Left kidney (tissue), 8 donors: ENCODE results near the gene SLITRK4. TPM values are rescaled to one million over a fixed set of nuclear protein-coding genes. Genes with fewer than 3 reads are reported as not detected.
A peak's percentile ranks its signal among the peaks of the same experiment; 100 is the strongest.

ENCODE experiments used
- DNase-seq: peaks from one replicate; pipeline ENCODE4 v3.0.0-alpha.2; 2013
- long read RNA-seq, 8 donors: transcript quantifications; one replicate each; lab custom pipeline, GENCODE V29; 2026
- polyA plus RNA-seq: library from polyadenylated mRNA; unstranded; fragments of 120-200 nt; gene quantifications from one replicate; pipeline ENCODE4 v1.2.1, GENCODE V29; 2013; ENCODE audit not compliant: insufficient read length

SLITRK4 gene, protein sequence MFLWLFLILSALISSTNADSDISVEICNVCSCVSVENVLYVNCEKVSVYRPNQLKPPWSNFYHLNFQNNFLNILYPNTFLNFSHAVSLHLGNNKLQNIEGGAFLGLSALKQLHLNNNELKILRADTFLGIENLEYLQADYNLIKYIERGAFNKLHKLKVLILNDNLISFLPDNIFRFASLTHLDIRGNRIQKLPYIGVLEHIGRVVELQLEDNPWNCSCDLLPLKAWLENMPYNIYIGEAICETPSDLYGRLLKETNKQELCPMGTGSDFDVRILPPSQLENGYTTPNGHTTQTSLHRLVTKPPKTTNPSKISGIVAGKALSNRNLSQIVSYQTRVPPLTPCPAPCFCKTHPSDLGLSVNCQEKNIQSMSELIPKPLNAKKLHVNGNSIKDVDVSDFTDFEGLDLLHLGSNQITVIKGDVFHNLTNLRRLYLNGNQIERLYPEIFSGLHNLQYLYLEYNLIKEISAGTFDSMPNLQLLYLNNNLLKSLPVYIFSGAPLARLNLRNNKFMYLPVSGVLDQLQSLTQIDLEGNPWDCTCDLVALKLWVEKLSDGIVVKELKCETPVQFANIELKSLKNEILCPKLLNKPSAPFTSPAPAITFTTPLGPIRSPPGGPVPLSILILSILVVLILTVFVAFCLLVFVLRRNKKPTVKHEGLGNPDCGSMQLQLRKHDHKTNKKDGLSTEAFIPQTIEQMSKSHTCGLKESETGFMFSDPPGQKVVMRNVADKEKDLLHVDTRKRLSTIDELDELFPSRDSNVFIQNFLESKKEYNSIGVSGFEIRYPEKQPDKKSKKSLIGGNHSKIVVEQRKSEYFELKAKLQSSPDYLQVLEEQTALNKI
- polyA plus RNA-seq: 17.9 TPM
- long read RNA-seq, donor 1, partial matches to known transcripts: 0 of 6 reads
- long read RNA-seq, donor 1, other reads (novel, unspliced or antisense): 0 of 6 reads
- long read RNA-seq, donor 2, transcript SLITRK4-201 (2 exons, 3,357 nt): major isoform, 5 of 7 reads
- long read RNA-seq, donor 2, partial matches to known transcripts: 0 of 7 reads
- long read RNA-seq, donor 2, other reads (novel, unspliced or antisense): 0 of 7 reads
- long read RNA-seq, donor 3, transcript SLITRK4-201 (2 exons, 3,357 nt): major isoform, 5 of 8 reads
- long read RNA-seq, donor 3, partial matches to known transcripts: 0 of 8 reads
- long read RNA-seq, donor 3, other reads (novel, unspliced or antisense): 0 of 8 reads
- long read RNA-seq, donor 4: 0 reads
- long read RNA-seq, donor 5, partial matches to known transcripts: 0 of 3 reads
- long read RNA-seq, donor 5, other reads (novel, unspliced or antisense): 0 of 3 reads
- long read RNA-seq, donor 6, transcript SLITRK4-201 (2 exons, 3,357 nt): major isoform, 6 of 6 reads
- long read RNA-seq, donor 6, partial matches to known transcripts: 0 of 6 reads
- long read RNA-seq, donor 6, other reads (novel, unspliced or antisense): 0 of 6 reads
- long read RNA-seq, donor 7, transcript SLITRK4-201 (2 exons, 3,357 nt): minor isoform, 7 of 16 reads
- long read RNA-seq, donor 7, transcript SLITRK4-202 (2 exons, 3,074 nt): major isoform, 9 of 16 reads
- long read RNA-seq, donor 7, partial matches to known transcripts: 0 of 16 reads
- long read RNA-seq, donor 7, other reads (novel, unspliced or antisense): 0 of 16 reads
- long read RNA-seq, donor 8, partial matches to known transcripts: 0 of 4 reads
- long read RNA-seq, donor 8, other reads (novel, unspliced or antisense): 0 of 4 reads

DNA sequence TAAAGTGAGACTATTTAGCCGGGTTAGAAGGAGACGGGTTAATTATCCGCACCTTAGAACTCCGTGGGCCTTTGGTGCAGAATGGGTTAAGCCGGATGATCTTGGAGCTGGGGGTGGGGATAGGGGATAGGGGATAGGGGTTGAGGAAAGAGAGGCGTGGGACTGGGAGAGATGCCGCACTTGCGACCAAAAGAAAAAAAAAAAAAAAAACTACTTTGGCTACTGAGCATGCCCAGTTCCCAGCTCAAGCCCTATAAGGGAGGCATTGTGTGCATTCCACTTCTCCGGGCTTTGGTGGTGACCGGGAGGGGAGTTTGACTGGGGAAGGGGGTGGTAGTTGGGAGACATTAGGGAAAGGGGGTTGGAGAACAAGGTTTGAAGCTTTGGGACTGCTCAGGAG lies at the start of gene SLITRK4:
SLITRK4 (minus strand) TSS at position 187 of the 400 bp plus-strand sequence. CDS start 4,993 bp downstream, outside the sequence.
- DNase-seq: peak; percentile 48

DNA sequence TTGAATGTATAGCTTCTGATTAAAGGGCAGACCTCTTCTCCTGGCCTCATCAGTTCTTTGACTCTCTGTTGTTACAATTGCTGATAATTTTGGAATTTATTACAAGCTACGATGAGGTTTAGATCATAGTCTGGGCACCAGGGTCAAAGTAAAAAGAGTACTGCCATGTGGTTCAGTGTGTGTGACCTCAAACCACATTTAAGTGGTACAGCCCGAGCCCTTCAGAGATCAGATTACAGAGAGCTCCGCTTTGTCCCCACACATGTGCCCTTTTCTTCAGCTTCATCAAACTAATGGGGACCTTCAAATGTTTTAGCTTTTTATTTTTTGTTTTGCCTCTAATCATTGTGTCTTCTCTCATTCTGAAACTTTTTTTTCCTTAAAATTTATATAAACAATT lies 47.6 kb upstream of the SLITRK4 start:
- DNase-seq: no peak

GRCh38 chrX:143674926-143675325 lies 39.0 kb upstream of the SLITRK4 start:
- no peak for DNase-seq

GRCh38 chrX:143669395-143669794 lies 33.5 kb upstream of the SLITRK4 start:
- no peak for DNase-seq

DNA sequence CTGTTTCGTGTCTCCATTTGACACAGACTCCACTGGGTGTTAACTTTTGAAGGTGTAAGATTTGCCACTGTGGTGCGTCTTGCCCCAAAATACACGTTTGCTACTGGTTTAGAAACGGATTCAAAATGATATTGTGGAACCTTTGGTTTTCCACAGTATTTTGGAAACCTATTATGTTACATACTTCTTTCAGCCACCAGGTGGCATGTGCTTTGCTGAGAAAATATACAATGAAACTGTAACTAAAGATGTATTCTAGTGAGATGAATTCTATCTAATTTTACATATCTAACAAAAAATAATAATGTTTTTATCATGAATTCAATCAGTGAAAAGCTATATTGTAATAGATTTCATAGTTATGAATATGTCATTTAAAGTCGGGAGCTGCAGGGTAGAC lies 28.4 kb upstream of the SLITRK4 start:
- no peak for DNase-seq

- no peak for DNase-seq
Observed at GRCh38 chrX:143663755-143664154, 27.9 kb upstream of the SLITRK4 start.

- DNase-seq: no peak
Observed at GRCh38 chrX:143661286-143661685, 25.4 kb upstream of the SLITRK4 start.

GRCh38 chrX:143648705-143649104 lies 12.8 kb upstream of the SLITRK4 start:
- peak; percentile 1 for DNase-seq

- no peak for DNase-seq
Observed at GRCh38 chrX:143642426-143642825, 6.5 kb upstream of the SLITRK4 start.

DNA sequence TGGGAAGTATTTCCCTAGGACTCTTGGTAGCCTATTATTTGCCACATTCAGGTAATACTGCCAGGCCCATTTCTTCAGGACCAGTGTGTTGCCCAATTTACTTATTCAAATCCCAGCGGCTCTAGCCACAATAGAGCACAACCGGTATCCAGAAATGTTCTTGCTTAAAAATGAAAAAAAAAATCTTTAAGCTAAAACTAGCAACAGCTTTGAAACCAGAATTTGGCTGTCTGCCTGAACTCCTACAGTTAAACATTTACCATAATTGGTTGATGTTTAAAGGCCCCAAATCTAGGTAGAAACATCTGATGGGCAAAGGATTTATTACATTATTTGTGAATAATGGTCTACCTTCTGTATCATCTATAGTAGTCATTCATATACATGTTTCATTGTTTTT lies 930 bp upstream of the SLITRK4 start:
- peak; percentile 6 for DNase-seq

DNA sequence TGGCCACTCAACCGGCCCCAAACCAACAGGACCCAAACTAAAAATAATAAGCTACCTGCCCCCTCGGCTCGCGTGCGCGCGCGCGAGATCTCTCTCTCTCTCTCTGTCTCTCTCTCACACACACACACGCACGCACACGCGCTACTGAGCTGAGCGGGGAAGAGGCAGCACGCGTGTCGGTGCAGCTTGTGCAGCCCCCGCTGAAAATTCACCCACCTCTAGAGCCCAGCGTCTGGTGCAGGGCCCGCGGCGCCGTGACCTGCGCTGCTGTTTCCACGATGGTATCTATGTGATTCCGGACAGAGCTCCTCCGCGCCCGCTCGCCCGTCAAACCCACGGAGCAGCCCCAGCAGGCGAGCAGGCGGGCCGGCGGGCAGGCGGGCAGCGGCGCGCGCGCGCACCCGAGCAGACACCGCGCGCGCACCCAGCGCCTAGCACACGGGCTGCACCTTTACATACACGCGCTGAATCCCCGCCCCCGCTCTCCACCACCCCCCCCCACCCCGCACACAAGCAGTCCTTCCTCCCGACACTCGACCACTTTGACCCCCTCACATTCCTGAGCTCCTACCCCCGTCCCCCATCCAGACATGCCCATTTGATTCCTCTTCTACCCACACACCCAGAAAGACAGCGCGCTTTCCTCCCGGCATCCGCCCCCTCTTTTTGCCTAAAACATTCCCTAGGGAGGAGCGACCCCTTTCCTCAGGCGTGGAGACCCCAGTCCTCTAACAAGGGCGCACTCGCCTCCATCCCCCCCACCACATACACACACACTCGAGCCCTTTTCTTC lies 1.0 kb downstream of the SLITRK4 start:
- peak; percentile 25 for DNase-seq

GRCh38 chrX:143634309-143634662 lies 1.6 kb downstream of the SLITRK4 start:
- DNase-seq: peak; percentile 1

GRCh38 chrX:143633461-143634308 lies 2.2 kb downstream of the SLITRK4 start:
- peak; percentile 8 for DNase-seq

DNA sequence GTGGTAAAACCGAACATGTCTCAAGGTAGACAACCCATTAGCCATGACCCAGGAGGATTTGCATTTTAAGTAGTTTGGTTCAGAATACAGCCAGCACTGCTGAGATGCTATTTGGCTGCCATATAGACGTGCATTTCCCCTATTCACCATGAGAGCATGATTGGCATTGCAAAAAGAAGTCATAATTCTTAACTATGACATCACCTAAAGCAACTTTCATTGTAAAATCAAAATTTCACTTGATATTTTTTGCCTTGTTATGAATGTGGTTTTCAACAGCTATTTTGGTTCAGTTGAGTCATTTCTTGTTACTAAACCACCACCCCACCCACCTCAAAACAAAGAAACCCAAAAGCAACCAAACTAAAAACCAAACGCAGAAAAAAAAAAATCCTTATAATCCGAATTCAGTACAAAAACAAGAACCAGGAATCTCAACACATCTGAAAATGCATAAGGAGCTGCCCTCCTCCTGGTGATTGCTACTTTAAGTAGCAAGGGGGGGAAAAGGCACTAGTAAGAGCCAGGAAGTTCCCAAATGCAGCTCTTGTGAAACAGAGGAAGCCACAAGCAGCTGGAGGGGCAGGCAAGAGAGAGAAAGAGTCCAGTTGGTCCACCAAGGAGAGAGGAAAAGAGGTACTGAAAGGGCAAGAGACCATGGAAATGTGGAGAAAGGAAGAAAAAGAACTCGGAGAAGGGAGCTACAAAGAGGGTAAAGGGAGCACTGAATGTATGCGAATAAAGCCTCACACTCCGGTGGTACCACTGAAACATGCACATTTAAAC lies 3.1 kb downstream of the SLITRK4 start:
- peak; percentile 5 for DNase-seq

- no peak for DNase-seq
Observed at GRCh38 chrX:143623657-143624056, 12.2 kb downstream of the SLITRK4 start.

DNA sequence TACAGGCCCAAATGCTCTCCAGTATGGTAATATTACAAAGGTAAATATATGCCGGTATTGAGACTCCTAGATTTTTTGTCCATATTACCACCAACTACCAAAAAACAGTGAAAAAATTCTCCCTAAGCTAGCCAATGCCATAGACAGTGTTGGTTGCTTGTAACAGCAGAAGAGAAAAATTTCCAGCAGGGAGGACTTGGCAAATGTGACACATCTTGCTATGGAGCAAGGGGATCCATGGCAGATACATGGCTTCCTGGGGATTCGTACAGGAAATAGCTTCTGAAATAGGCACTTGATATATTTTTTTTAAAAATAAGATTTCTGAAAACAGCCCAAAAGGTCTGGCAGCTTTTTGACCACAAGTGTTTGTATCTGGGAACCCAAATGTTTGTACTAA lies 14.6 kb downstream of the SLITRK4 start:
- DNase-seq: no peak

- no peak for DNase-seq
Observed at GRCh38 chrX:143615851-143616250, 20.1 kb downstream of the SLITRK4 start.

GRCh38 chrX:143601809-143602208 lies 34.1 kb downstream of the SLITRK4 start:
- no peak for DNase-seq

- DNase-seq: no peak
Observed at GRCh38 chrX:143581240-143581639, 54.7 kb downstream of the SLITRK4 start.
